Measurements from ENCODE around the gene CDK19.

GRCh38 chr6:110815411-110816409 lies at the start of gene CDK19:
- TF ChIP-seq POLR2A (IDR thresholded peaks at IDR 0.05; ENCODE audit: low read length) (peak; percentile 99), GATA1 (IDR thresholded peaks at IDR 0.05; ENCODE audit: low read depth, low read length) (no peak)

Data from erythroblast (primary cell).